GM12891 (cell line): ENCODE results near the gene NFATC2.
"Not testable (repeated sequence)": the region's sequence is repeated elsewhere in the genome, so short reads cannot be mapped to it uniquely, and the experiment has no call there.

Source experiments
- DNase-seq: peaks from one replicate; pipeline ENCODE4 v3.0.0; 2011; ENCODE audit warnings: low spot score; ENCODE audit not compliant: insufficient read length
- FAIRE-seq: peaks from 2 replicates; lab custom pipeline; 2011; peaks lifted over from hg19 to GRCh38; lab: Jason Lieb, UNC
- PAX5 ChIP-seq: IDR thresholded peaks from 2 replicates; pipeline ENCODE4 v1.6.1; 2011; ENCODE audit warnings: low read length, moderate library complexity, mild to moderate bottlenecking; ENCODE audit not compliant: insufficient read depth, severe bottlenecking
- POLR2A ChIP-seq: IDR thresholded peaks from 2 replicates; pipeline ENCODE4 v1.6.1; 2011; ENCODE audit warnings: low read depth, low read length, control low read depth
- POLR2AphosphoS5 ChIP-seq: IDR thresholded peaks from 2 replicates; pipeline ENCODE4 v1.6.1; 2011; ENCODE audit warnings: low read depth, low read length, control low read depth
- POU2F2 ChIP-seq: IDR thresholded peaks from 2 replicates; pipeline ENCODE4 v1.6.1; 2011; ENCODE audit warnings: low read depth, mild to moderate bottlenecking, control low read depth, low read length, moderate library complexity
- SPI1 ChIP-seq: IDR thresholded peaks from 2 replicates; pipeline ENCODE4 v1.6.1; 2011; ENCODE audit warnings: low read depth, low read length, control low read depth
- TAF1 ChIP-seq: IDR thresholded peaks from 2 replicates; pipeline ENCODE4 v1.6.1; 2011; ENCODE audit warnings: low read depth, low read length, control low read depth

NFATC2 gene

GRCh38 chr20:51484141-51484815 is 58.2 kb downstream of the NFATC2 start:
- TF ChIP-seq POLR2A, result no peak
- TF ChIP-seq TAF1, result no peak
- no peak for TF ChIP-seq PAX5
- TF ChIP-seq SPI1, result no peak
- TF ChIP-seq POU2F2, result no peak
- TF ChIP-seq POLR2AphosphoS5, result no peak
- FAIRE-seq, result no peak

GRCh38 chr20:51482836-51483473 is 59.6 kb downstream of the NFATC2 start:
- DNase-seq, result no peak
- no peak for FAIRE-seq
- no peak for TF ChIP-seq POLR2A
- no peak for TF ChIP-seq POLR2AphosphoS5
- no peak for TF ChIP-seq POU2F2
- TF ChIP-seq TAF1, result no peak
- TF ChIP-seq SPI1, result no peak
- TF ChIP-seq PAX5, result no peak

More at GRCh38 chr20:51484141-51484815, 58.2 kb downstream of the NFATC2 start:
- no peak for DNase-seq

- no peak for TF ChIP-seq POLR2AphosphoS5
- no peak for TF ChIP-seq PAX5
- TF ChIP-seq POLR2A, result no peak
- no peak for TF ChIP-seq POU2F2
- no peak for TF ChIP-seq TAF1
- TF ChIP-seq SPI1, result no peak
- DNase-seq (no peak), FAIRE-seq (no peak)
Measured at GRCh38 chr20:51481341-51481914, 61.1 kb downstream of the NFATC2 start.

GRCh38 chr20:51480507-51481270 is 61.8 kb downstream of the NFATC2 start:
- FAIRE-seq (no peak), DNase-seq (no peak)
- TF ChIP-seq PAX5, result no peak
- no peak for TF ChIP-seq POLR2AphosphoS5
- TF ChIP-seq TAF1, result no peak
- TF ChIP-seq POLR2A, result no peak

GRCh38 chr20:51476106-51476505 is 66.4 kb downstream of the NFATC2 start:
- FAIRE-seq, DNase-seq: not testable (repeated sequence)

GRCh38 chr20:51473771-51474170 is 68.7 kb downstream of the NFATC2 start:
- FAIRE-seq (no peak), DNase-seq (no peak)
- TF ChIP-seq TAF1 (no peak), POLR2AphosphoS5 (no peak), POU2F2 (no peak), SPI1 (no peak), PAX5 (no peak)

- TF ChIP-seq POLR2AphosphoS5 (no peak), SPI1 (no peak), POU2F2 (no peak), POLR2A (no peak), PAX5 (no peak), TAF1 (no peak)
- FAIRE-seq (no peak), DNase-seq (no peak)
Measured at GRCh38 chr20:51473256-51473655, 69.3 kb downstream of the NFATC2 start.

- no peak for DNase-seq
- no peak for TF ChIP-seq PAX5
- TF ChIP-seq SPI1, result no peak
- no peak for TF ChIP-seq POU2F2
- no peak for TF ChIP-seq POLR2AphosphoS5
- no peak for TF ChIP-seq TAF1
- no peak for TF ChIP-seq POLR2A
- no peak for FAIRE-seq
Measured at GRCh38 chr20:51470907-51471411, 71.6 kb downstream of the NFATC2 start.

GRCh38 chr20:51470499-51470820 is 72.1 kb downstream of the NFATC2 start:
- DNase-seq (no peak), FAIRE-seq (no peak)
- no peak for TF ChIP-seq POLR2AphosphoS5
- TF ChIP-seq SPI1, result no peak
- no peak for TF ChIP-seq POLR2A
- TF ChIP-seq POU2F2, result no peak
- no peak for TF ChIP-seq PAX5
- no peak for TF ChIP-seq TAF1
